ENCODE measurements around the gene NDUFV3.
"Not testable (repeated sequence)": the region's sequence is repeated elsewhere in the genome, so short reads cannot be mapped to it uniquely, and the experiment has no call there.

NDUFV3 gene

DNA sequence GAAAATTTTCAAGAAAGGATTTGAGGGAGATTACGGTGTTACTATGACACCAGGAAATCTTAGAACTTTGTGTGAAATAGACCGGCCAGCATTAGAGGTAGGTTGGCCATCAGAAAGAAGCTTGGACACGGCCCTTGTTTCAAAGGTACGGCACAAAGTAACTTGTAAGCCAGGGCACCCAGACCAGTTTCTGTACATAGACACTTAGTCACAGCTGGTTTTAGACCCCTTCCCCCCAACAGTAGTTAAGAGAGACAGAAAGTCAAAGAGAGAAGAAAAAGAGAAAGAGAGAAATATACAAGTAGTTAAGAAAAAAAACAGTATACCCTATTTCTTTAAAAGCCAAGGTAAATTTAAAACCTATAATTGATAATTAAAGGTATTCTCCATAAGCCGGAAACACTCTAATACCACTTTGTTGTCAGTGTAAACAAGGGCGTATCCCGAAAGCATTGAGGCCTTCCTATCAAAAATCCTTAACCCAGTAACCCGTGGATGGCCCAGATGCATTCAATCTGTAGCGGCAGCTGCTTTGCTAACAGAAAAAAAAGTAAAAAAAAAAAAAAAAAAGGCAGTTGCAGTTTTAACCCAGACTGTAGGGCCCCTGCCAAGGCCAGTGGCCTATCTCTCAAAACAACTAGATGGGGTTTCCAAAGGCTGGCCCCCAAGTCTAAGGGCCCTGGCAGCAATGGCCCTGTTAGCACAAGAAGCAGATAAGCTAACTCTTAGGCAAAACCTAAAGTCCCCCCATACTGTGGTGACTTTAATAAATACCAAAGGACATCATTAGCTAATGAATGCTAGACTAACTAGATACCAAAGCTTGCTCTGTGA, 40.2 kb downstream of the NDUFV3 start:
- DNase-seq (ENCODE audit: low read depth in 2 of 2, low spot score in 1 of 2) = not testable (repeated sequence)

GRCh38 chr21:42933973-42934372, 40.9 kb downstream of the NDUFV3 start:
- not testable (repeated sequence) for DNase-seq (ENCODE audit: low read depth in 2 of 2, low spot score in 1 of 2)

- not testable (repeated sequence) for DNase-seq (ENCODE audit: low read depth in 2 of 2, low spot score in 1 of 2)
These were observed 43.3 kb downstream of the NDUFV3 start for GRCh38 chr21:42936360-42936759.

DNA sequence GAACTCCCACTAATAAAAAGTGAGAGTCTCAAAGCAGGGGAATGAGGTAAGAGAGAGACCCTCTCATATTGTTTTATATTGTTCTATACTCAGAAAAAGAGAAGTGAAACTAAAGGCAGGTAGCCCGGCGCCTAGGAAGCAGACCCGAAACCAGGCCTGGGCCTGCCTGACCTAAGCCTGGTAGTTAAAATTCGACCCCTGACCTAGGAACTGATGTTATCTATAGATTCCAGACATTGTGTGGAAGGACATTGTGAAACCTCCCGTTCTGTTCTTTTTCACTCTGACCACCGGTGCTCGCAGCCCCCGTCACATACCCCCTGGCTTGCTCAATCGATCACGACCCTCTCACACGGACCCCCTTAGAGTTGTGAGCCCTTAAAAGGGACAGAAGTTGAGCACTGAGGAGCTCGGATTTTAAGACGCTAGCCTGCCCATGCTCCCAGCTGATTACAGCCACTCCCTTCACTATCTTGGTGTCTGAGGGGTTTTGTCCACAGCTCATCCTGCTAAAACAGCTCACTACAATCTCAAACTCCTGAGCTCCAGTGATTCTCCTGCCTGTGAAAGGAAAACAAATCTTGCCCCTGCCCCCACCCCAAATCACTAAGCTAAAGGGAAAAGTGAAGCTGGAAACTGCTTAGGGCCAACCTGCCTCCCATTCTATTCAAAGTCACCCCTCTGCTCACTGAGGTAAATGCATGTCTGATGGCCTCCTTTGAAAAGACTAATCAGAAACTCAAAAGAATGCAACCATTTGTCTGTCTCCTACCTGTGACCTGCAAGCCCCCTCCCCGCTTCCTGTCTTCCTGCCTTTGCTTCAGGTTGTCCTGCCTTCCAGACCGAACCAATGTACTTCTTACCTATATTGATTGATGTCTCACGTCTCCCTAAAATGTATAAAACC, 44.2 kb downstream of the NDUFV3 start:
- DNase-seq (ENCODE audit: low read depth in 2 of 2, low spot score in 1 of 2) = not testable (repeated sequence)

DNA sequence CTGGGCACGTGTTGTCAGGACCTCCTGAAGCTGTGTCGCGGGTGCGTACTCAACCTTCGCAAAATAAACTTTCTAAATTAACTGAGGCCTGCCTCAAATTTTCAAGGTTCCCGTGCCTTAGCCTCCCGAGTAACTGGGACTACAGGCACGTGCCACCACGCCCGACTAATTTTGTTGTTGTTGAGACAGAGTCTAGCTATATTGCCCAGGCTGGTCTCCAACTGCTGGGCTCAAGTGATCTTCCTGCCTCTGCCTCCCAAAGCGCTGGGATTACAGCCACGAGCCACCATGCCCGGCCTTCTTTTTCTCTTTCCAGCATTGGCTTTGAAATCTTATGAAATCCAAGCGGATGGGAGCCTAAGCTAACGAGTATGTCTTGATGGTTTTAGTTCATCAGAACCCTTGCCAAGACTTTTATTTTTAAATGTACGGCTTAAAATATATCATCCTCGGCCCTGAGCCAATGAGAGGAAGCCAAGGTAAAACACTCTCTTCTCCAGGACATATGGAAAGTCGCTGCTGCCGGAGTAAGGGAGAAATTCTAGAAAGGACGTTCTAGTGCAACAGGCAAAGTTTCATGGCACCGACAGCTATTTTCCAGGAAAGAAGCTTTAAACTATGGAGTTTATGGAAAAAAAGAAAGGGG, 45.0 kb downstream of the NDUFV3 start:
- DNase-seq (ENCODE audit: low read depth in 2 of 2, low spot score in 1 of 2) = no peak

- DNase-seq (ENCODE audit: low read depth in 2 of 2, low spot score in 1 of 2) = not testable (repeated sequence)
These were observed 45.5 kb downstream of the NDUFV3 start for GRCh38 chr21:42938606-42938995.

DNA sequence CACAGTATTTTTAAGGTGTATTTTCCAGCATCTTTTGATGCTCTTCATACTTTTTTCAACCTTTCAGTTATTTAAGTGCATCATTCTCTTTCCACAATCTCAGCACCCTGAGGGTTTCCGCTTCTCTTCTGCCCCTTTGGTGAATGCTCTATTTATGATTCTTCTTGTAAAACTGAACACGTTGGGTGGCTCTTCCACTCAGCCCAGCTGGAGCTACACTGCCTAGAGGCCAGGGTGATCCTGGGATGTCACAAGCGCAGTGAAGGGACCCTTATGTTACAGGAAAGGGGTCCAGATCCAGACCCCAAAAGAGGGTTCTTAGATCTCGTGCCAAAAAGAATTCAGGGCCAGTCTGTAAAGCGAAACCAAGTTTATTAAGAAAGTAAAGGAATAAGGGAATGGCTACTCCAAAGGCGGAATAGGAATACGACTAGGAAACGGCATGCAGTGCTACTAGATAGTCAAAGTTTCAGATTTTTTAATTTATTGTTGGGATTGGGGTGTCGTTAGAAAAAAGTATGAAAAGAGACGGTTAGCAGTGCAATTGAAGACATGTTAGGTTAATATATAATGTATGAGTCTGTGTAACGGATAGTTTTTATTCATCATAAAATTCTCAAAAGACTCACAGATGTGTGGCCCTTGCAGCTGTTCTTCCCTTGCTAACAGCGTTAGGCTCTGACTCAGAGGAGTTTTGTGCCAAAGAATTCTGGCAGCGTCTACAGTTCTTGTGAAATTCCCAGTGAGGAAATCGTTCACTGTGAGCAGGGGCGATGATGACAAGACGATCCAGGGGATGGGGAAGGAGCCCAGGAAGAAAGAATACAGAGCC, 46.7 kb downstream of the NDUFV3 start:
- DNase-seq (ENCODE audit: low read depth in 2 of 2, low spot score in 1 of 2) = no peak

DNA sequence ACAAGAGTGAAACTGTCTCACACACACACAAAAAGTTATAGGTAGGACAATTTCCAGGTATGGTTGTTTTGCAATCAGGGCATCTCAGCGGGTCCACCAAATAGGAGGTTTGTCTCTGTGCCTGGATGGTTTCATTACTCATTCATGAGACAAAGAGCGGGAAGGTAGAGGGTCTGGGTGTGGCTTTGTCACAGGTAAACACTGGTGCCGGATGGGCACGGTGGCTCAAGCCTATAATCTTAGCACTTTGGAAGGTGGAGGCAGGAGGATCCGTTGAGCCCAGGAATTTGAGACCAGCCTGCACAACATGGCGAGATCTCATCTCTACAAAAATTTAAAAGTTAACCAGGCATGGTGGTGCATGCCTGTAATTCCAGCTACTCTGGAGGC, 48.6 kb downstream of the NDUFV3 start:
- DNase-seq (ENCODE audit: low read depth in 2 of 2, low spot score in 1 of 2) = no peak

GRCh38 chr21:42942244-42942643, 49.1 kb downstream of the NDUFV3 start:
- no peak for DNase-seq (ENCODE audit: low read depth in 2 of 2, low spot score in 1 of 2)

DNA sequence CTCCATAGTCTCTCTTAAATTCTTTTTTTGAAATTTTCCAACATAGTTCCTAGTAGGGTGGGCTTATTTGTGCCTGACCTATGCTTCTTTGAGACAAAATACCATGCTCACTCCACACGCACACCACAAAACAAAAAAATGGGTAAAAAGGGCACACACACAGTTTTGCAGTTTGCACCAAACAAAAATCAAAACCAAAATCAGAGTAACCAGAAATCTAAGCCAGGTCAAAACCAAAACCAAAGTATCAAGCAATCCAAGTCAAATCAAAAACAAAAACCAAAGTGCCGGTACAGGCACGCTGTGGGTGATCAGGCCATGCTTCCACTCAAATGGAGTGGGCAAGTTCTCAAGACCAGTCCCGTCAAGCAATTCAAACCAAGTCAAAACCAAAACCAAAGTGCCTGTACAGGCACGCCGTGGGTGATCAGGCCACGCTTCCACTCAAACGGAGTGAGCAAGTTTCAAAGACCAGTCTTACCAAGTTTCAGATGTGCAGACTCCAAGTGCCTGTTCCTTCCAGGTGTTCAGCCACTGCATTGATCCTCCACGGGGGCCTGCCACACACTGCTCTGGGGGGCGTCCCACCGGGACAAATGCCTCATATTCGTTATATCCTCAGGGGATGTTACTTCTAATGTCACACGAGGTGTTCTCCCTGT, 56.1 kb downstream of the NDUFV3 start:
- DNase-seq (ENCODE audit: low read depth in 2 of 2, low spot score in 1 of 2) = not testable (repeated sequence)

GRCh38 chr21:42951193-42951592, 58.1 kb downstream of the NDUFV3 start:
- DNase-seq (ENCODE audit: low read depth in 2 of 2, low spot score in 1 of 2) = not testable (repeated sequence)

GRCh38 chr21:42956824-42957630, 63.9 kb downstream of the NDUFV3 start:
- DNase-seq (ENCODE audit: low read depth in 2 of 2, low spot score in 1 of 2) = no peak

DNA sequence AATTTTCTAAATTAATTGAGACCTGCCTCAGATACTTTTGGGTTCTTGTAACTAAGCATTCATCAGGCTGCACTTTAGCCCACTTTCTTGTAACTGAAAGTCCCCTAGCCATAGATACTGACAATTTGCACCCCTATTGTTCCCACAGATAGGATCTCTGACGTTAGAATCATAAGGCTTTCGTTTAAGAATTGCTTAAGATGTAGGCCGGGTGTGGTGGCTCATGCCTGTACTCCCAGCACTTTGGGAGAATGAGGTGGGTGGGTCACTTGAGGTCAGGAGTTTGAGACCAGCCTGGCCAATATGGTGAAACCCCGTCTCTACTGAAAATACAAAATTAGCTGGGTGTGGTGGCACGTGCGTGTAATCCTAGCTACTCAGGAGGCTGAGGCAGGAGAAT, 65.0 kb downstream of the NDUFV3 start:
- DNase-seq (ENCODE audit: low read depth in 2 of 2, low spot score in 1 of 2) = not testable (repeated sequence)

GRCh38 chr21:42959728-42960127, 66.6 kb downstream of the NDUFV3 start:
- no peak for DNase-seq (ENCODE audit: low read depth in 2 of 2, low spot score in 1 of 2)

- no peak for DNase-seq (ENCODE audit: low read depth in 2 of 2, low spot score in 1 of 2)
These were observed 69.4 kb downstream of the NDUFV3 start for GRCh38 chr21:42962380-42963007.

Data from stimulated activated CD8-positive, alpha-beta memory T cell treated with anti-CD3 and anti-CD28 coated beads, Interleukin-4, amount 100 ng/mL, for 4 hours (primary cell).